ENCODE results near the gene MAP2K6. TPM values are rescaled to one million over a fixed set of nuclear protein-coding genes. Genes with fewer than 3 reads are reported as not detected.
A peak's percentile ranks its signal among the peaks of the same experiment; 100 is the strongest.

Gene MAP2K6
- total and polyA plus RNA-seq, 2 donors (not counting 3 experiments of a cell fraction or from before 2014, with no cell fraction given) = 5.9 to 13.9 TPM

DNA sequence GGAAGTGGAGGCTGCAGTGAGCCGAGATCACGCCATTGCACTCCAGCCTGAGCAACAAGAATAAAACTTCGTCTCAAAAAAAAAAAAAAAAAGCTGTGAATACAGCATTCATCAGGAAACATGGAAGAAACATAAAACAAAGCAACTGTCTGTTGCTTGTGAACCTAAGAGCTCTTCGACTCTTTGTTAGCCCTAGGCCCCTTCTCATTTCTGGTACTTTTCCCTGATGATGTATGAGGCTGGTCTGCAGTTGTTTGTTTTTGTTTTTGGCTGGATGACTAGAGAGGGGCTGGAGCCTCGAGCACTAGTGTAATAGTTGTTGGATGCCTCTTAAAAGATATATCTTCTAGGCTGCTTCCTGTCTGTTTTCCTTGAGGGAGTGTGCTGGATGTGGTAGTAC, 113.5 kb downstream of the MAP2K6 start:
- Histone ChIP-seq H3K9me3 (replicated peaks; ENCODE audit: control insufficient read depth, insufficient read depth, low read length) (no peaks in the 10 kb centered on the region), H3K9ac (replicated peaks; ENCODE audit: extremely low read depth, insufficient read depth, low read length) (no peak overlapping the region), H3K4me3 (replicated peaks in 1 of 3; ENCODE audit: insufficient read depth in 1 of 3, low read depth in 1 of 3, low read length in 3 of 3) (no peak overlapping the region), H3K27me3 (ENCODE audit: control insufficient read depth in 2 of 2, insufficient read depth in 2 of 2, low read length in 2 of 2) (no peaks in the 10 kb centered on the region), H3K4me1 (ENCODE audit: control insufficient read depth, extremely low read depth, insufficient read depth, low read length) (peaks cover 2% of the 10 kb centered on the region), H3K4me2 (ENCODE audit: insufficient read depth, low read length) (no peak overlapping the region), H3K27ac (ENCODE audit: insufficient read depth, low read depth, low read length) (no peak overlapping the region), H2AFZ (ENCODE audit: low read depth, low read length) (no peak overlapping the region), H3K36me3 (ENCODE audit: control insufficient read depth in 2 of 2, extremely low read depth in 1 of 2, insufficient read depth in 2 of 2, low read length in 2 of 2) (no peaks in the 10 kb centered on the region), H3K9me1 (replicated peaks; ENCODE audit: control insufficient read depth, extremely low read depth, insufficient read depth, low read length) (no peaks in the 10 kb centered on the region), H4K20me1 (replicated peaks; ENCODE audit: control insufficient read depth, extremely low read depth, insufficient read depth, low read length) (no peaks in the 10 kb centered on the region), H3K79me2 (ENCODE audit: control insufficient read depth, insufficient read depth, low read length) (no peaks in the 10 kb centered on the region)
- no peak for FAIRE-seq
- intact Hi-C loops (cut with micrococcal nuclease) = loop anchor here (5.0 kb wide), 1 partner anchor 1024 kb away; no protein-coding TSS in a partner anchor
- CTCF ChIA-PET = interaction anchor here (0.7 to 7.8 kb wide), 5 partner anchors 41 to 1101 kb away, joined by 3 to 120 read pairs (median 30); no protein-coding TSS in a partner anchor
- dilution Hi-C loops (cut with MboI; ENCODE audit: extremely low pct_ligation_motif_present, low sequenced_read_pairs) = no loop called here
- BruUV-seq (replicated peaks) = no TSS peak
- DNase-seq (ENCODE audit: low read depth, low spot score) = no peak
- POLR2A ChIA-PET = interaction anchor here (0.7 kb wide), 1 partner anchor 33 kb away, joined by 5 read pairs; no protein-coding TSS in a partner anchor
- TF ChIP-seq POLR2A (IDR thresholded peaks at IDR 0.05; ENCODE audit: low read depth, low read length) (no peak), GATA2 (IDR thresholded peaks at IDR 0.05; ENCODE audit: insufficient read depth, insufficient read length, low read depth, low read length) (no peak)

DNA sequence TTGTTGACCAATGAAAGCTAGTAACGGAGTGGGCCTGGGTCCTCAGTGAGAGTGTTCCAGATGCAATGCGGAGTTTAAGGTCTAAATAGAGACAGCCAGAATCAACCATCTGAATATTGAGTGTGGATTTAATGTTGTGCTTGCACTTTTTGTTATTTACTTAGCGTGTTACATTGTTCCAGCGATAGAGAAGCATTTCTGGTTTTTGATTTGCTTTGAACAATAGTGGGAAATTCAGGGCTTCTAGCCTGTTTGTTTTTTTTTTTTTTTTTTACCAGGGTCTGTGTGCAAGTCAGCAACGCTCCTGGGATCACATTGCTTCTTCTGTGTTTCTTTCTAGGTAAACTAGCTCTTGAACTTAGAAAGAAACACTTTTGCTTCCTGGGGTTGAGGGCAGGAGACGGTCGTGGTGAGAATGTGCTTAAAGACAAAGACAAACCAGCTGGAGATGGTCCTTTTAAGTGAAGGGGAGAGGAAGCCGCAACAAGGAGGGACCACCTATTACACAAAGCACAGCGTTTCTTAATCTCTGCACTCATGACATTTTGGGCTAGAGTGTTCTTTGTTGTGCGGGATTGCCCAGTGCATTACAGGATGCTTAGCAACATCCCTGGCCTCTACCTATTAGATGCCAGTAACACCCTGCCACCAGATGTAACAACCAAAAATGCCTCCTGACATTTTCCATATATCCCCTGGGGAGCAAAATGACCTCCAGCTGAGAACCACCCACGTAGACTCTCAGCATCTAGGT, 119.2 kb downstream of the MAP2K6 start:
- no peak overlapping the region for H3K9ac ChIP-seq (replicated peaks; ENCODE audit: extremely low read depth, insufficient read depth, low read length)
- H3K9me1 ChIP-seq (replicated peaks; ENCODE audit: control insufficient read depth, extremely low read depth, insufficient read depth, low read length) = no peaks in the 10 kb centered on the region
- no peaks in the 10 kb centered on the region for H3K9me3 ChIP-seq (replicated peaks; ENCODE audit: control insufficient read depth, insufficient read depth, low read length)
- H2AFZ ChIP-seq (ENCODE audit: low read depth, low read length) = no peak overlapping the region
- no peak overlapping the region for H3K4me3 ChIP-seq (replicated peaks in 1 of 3; ENCODE audit: insufficient read depth in 1 of 3, low read depth in 1 of 3, low read length in 3 of 3)
- no peaks in the 10 kb centered on the region for H4K20me1 ChIP-seq (replicated peaks; ENCODE audit: control insufficient read depth, extremely low read depth, insufficient read depth, low read length)
- ChIA-PET POLR2A (no interaction called here), CTCF (interaction anchor here (0.9 to 4.3 kb wide), 8 partner anchors 7 to 1096 kb away, joined by 3 to 16 read pairs (median 5); partner anchors contain the start of gene KCNJ2)
- TF ChIP-seq POLR2A (IDR thresholded peaks at IDR 0.05; ENCODE audit: low read depth, low read length) (no peak), POLR2AphosphoS5 (IDR thresholded peaks at IDR 0.05; ENCODE audit: insufficient read depth, low read depth, low read length) (no peak), FOS (IDR thresholded peaks at IDR 0.05; ENCODE audit: borderline replicate concordance, insufficient read depth, low read length) (no peak), GATA2 (IDR thresholded peaks at IDR 0.05; ENCODE audit: insufficient read depth, insufficient read length, low read depth, low read length) (no peak), JUN (IDR thresholded peaks at IDR 0.05; ENCODE audit: borderline replicate concordance, insufficient read depth, insufficient read length, low read depth) (no peak), MYC (IDR thresholded peaks at IDR 0.05; ENCODE audit: low read depth, low read length) (no peak), EZH2 (IDR thresholded peaks at IDR 0.05; ENCODE audit: borderline replicate concordance, low read depth, low read length, severe bottlenecking) (no peak)
- TF ChIP-seq, protein P1, sequence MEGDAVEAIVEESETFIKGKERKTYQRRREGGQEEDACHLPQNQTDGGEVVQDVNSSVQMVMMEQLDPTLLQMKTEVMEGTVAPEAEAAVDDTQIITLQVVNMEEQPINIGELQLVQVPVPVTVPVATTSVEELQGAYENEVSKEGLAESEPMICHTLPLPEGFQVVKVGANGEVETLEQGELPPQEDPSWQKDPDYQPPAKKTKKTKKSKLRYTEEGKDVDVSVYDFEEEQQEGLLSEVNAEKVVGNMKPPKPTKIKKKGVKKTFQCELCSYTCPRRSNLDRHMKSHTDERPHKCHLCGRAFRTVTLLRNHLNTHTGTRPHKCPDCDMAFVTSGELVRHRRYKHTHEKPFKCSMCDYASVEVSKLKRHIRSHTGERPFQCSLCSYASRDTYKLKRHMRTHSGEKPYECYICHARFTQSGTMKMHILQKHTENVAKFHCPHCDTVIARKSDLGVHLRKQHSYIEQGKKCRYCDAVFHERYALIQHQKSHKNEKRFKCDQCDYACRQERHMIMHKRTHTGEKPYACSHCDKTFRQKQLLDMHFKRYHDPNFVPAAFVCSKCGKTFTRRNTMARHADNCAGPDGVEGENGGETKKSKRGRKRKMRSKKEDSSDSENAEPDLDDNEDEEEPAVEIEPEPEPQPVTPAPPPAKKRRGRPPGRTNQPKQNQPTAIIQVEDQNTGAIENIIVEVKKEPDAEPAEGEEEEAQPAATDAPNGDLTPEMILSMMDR (IDR thresholded peaks at IDR 0.05; ENCODE audit: extremely low read depth in 1 of 2, insufficient read depth in 1 of 2, low read depth in 1 of 2, low read length in 2 of 2) = no peak
- TF ChIP-seq, protein P2, sequence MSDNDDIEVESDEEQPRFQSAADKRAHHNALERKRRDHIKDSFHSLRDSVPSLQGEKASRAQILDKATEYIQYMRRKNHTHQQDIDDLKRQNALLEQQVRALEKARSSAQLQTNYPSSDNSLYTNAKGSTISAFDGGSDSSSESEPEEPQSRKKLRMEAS (IDR thresholded peaks at IDR 0.05; ENCODE audit: insufficient read depth, insufficient read length) = no peak
- H3K79me2 ChIP-seq (ENCODE audit: control insufficient read depth, insufficient read depth, low read length) = no peaks in the 10 kb centered on the region
- H3K4me1 ChIP-seq (ENCODE audit: control insufficient read depth, extremely low read depth, insufficient read depth, low read length) = no peaks in the 10 kb centered on the region
- H3K27ac ChIP-seq (ENCODE audit: insufficient read depth, low read depth, low read length) = no peak overlapping the region
- DNase-seq (ENCODE audit: low read depth, low spot score) (peak; percentile 66), FAIRE-seq (no peak)
- H3K27me3 ChIP-seq (ENCODE audit: control insufficient read depth in 2 of 2, insufficient read depth in 2 of 2, low read length in 2 of 2) = no peaks in the 10 kb centered on the region
- dilution Hi-C loops (cut with MboI; ENCODE audit: extremely low pct_ligation_motif_present, low sequenced_read_pairs) = no loop called here
- no peak overlapping the region for H3K4me2 ChIP-seq (ENCODE audit: insufficient read depth, low read length)
- H3K36me3 ChIP-seq (ENCODE audit: control insufficient read depth in 2 of 2, extremely low read depth in 1 of 2, insufficient read depth in 2 of 2, low read length in 2 of 2) = no peaks in the 10 kb centered on the region
- BruUV-seq (replicated peaks) = no TSS peak
- intact Hi-C loops (cut with micrococcal nuclease) = no loop called here

Measured in endothelial cell of umbilical vein (primary cell).